HL-60/S4 treated with phorbol 12-myristate 13-acetate at 8.2 ng/mL for 4 days and 3 days (cell line): ENCODE data around the gene PRAF2.

Experiments used
- in situ Hi-C: fragments of 300-500 bp; cut with MboI; formaldehyde crosslinking; loops from 2 replicates; pipeline ENCODE4 v1.15.0; 2022; ENCODE audit warnings: low sequenced_read_pairs

Gene PRAF2

DNA sequence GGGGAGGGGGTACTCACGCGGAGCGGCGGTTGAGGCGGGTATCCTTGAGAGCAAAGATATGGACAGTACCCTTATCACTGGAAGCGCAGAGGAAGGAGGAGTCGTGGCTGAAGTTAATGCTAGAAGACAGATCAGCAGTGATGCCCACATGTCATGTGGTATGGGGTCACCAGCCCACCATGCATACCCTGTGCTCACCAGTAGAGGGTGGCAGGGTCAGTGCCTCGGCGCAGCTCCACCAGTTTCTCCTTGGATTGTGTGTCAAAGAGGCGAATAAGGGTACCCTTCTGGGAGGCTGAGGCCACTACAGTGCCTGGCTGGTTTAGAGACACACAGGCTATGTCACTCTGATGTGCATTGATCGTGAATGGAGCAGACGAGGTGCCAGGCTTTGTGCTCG lies 1.5 kb upstream of the PRAF2 start:
- in situ Hi-C loops: no loop called here

GRCh38 chrX:49072712-49073095 lies 1.1 kb downstream of the PRAF2 start:
- in situ Hi-C loops: no loop called here

DNA sequence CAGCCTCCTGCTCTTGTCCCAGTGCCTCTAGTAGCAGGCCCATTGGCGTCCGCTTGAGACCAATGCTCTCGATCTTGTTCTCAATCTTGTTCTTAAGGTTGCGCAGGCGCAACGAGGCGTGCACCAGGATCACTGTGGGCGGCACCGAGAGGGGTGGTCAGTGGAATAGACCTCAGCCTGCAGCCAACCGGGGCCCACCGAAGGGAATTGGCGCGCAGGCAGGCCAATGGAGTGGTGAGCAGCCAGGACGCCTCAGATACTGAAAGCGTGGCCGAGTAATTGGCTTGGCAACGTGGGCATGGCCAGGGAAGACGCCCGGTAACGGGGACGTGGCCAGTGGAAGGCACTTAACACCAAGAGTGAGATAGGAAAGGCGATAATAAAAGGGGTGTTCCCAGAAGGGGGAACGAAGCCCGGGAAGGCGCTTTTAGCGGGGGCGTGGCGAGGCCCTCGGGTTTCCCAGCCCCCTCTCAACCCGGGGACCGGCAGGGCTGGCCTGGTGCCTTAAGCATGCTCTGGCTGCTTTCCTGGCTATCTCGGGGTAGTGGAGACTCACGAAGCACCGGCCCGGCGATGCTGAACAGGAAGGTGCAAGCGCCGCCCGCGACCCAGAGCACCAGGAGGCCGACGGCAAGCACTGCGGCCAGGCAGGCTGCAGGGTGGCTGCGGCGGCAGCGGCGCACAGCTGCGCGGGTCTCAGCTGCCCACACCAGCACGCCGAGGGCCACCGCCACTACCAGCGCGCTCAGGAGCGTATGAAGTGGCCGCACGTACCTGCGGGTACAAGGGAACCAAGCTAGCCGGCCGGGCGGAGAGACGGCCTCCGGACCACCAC lies 1.7 kb downstream of the PRAF2 start:
- in situ Hi-C loops: no loop called here

GRCh38 chrX:49070988-49071387 lies 2.8 kb downstream of the PRAF2 start:
- in situ Hi-C loops: no loop called here

DNA sequence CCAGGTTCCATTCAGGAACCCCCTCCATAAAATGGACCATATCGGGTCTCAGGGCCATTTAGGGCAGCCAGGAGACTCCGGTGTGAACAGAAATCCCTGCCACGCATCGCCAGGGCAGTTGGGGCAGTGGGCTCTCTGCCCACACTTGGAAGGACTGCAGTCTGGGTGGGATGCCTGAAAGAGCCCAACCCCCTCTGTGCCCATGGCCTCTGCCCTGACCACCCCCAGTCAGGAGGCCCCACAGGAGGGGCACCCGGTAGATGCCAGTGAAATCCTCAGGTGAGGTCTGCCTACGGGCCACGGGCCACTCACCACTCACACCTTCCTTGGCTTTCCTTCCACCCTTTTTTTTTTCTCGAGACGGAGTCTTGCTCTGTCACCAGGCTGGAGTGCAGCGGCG lies 4.8 kb downstream of the PRAF2 start:
- in situ Hi-C loops: no loop called here

- in situ Hi-C loops: no loop called here
These were observed 6.3 kb downstream of the PRAF2 start for GRCh38 chrX:49067285-49068120.

DNA sequence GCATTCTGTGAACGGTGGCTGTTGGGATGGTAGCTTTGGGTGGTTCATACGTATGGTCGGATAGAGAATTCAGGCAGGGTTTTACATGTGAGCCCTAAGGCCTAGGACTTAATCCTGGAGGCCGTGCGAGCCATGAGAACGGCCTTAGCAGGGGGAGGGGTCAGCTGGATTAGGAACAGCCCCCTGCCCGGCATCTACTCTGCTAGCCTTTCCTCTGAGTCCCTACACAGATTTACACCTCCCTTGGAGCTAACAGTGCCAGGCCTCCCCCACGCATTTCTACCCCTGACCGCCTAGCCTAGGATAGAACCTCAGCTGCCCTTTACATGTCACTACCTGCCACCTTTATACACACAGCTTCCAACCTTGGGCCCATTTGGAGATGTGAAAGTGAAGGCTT lies 7.1 kb downstream of the PRAF2 start:
- in situ Hi-C loops: no loop called here

DNA sequence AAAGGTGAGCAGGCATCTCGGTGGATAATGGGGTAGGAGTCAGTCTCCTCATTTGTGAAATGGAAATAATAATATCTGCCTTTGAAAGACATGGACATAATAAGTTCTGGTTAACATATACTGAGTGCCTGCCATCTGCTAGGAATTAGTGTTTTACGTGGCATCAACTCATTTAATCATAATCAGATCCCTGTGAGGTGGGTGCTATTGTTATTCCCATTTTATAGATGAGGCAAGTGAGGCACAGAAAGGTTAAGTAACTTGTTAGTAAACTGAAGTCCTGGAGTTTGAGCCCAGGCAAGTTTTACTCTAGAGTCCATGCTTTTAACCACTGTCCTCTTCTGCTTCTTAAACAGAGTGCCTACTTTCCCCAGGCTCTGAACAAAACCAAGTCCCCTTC lies 7.5 kb downstream of the PRAF2 start:
- in situ Hi-C loops: no loop called here

DNA sequence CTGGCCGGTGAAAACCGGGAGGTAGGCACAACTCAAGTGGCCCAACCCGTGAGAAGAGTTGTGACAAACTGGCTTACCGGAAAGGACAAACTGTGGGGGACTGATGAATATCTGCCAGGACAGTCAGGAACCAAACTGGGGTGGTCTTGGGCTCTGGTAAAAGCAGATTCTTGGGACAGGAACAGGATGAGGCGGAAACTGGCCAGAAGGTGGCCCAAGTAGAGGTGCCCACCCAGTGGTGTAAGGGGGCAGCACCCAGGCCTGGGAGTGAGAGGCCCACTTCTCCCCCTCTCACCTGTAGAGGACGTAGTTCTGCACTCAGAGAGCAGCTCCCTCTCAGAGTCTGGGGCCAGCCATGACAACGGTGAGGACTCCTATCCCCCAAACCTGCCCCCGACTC lies 9.1 kb downstream of the PRAF2 start:
- in situ Hi-C loops: no loop called here

- in situ Hi-C loops: no loop called here
These were observed 9.5 kb downstream of the PRAF2 start for GRCh38 chrX:49064303-49064702.

DNA sequence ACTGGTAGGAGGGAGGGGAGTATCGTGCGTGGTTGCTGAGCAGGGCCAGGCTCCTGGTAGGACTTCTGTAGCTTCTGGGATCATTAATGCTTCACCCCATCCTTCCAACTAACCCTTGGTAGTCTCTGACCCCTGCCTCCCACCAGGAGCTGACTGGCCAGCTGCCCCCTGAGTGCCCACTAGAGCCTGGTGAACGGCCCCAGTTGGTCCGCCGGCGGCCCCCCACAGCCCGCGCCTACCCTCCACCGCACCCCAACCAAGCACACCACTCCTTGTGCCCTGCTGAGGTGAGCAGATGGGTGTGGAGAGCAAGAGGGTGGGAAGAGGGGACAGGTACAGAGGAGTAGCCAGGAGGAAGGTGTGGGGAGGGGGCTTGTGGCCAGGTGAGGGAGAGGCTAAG lies 10.1 kb downstream of the PRAF2 start:
- in situ Hi-C loops: no loop called here

DNA sequence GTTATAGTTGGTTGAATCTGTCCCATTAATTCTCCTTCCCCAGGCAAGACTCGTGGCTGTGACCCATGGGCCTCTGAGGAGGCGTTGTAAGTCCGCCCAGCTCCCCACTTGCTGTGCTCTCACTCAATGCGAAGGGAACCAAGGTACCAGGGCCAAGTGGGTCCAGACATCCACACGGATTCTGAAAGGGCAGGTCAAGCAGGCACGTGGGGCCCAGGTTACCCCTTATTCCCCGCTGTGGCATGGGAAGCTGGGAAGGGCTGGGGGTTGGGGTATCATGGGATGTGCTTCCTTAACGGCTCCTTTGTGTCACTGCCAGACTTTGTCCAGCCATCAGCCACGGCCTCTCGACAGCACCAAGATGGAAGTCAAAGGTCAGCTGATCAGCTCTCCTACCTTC lies 11.9 kb downstream of the PRAF2 start:
- in situ Hi-C loops: no loop called here

DNA sequence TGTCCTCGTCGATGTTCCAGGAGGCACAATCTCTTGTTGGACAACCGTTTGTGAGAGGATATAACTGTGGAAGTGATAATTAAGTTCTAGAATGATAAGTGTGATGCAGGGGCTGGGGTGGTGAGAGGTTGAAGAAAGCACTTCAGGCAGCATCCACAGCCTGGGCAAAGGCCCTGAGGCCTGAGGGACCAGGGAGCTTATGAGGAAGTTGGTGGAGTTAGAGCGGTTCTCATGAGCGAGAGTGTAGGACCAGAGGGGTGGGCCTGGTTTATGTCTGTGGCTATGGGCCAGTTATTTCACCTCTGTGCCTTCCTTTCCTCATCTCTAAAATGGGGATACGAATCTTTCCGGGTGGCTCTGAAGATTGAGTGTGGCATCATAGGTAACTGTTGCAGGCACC lies 12.3 kb downstream of the PRAF2 start:
- in situ Hi-C loops: no loop called here

GRCh38 chrX:49060914-49061313 lies 12.9 kb downstream of the PRAF2 start:
- in situ Hi-C loops: no loop called here

DNA sequence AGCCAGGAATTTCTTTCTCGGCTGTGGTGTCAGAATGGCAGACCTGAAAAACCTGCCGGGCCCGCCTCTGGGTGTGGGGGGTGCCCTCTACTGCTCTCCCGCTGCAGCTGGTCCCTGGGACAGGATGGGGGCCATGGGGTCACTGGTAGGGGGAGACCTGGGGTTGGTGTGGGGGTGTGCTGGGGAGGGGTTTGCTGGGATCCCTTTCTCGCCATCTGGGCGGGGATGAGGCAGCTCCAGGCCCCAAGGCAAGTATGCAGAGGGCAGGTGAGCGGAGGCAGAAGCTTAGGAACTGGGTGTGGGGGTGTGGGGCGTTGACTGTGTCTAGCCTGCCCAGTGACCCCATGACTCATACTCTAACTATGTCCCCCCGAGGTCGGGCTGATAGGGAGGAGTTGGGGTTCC lies 14.1 kb downstream of the PRAF2 start:
- in situ Hi-C loops: no loop called here

DNA sequence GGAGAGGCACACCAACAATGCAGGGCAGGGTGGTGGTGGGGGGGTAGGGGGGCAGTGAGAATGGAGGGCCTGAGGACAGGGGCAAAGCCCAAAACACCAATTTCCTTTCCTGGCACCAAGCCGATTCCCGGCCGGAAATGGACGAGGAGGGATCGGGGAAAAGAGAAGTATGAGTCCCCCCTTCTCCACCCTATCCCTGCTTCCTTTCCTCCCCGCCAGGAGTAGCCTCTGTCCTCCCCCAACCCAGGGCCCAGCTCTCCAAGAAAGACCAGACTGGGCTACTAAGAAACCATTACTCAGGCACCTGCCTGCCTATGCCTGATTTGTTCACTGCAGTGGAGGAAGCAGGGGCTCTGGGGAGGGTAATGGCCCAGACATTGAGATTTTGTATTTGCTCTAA lies 14.6 kb downstream of the PRAF2 start:
- in situ Hi-C loops: no loop called here

GRCh38 chrX:49058794-49059193 lies 15.0 kb downstream of the PRAF2 start, which contains the start of gene CCDC120:
Gene CCDC120, plus strand, starts transcription at chrX:49058999. Its CDS starts 3,043 bp downstream, at chrX:49062042.
- in situ Hi-C loops: no loop called here

DNA sequence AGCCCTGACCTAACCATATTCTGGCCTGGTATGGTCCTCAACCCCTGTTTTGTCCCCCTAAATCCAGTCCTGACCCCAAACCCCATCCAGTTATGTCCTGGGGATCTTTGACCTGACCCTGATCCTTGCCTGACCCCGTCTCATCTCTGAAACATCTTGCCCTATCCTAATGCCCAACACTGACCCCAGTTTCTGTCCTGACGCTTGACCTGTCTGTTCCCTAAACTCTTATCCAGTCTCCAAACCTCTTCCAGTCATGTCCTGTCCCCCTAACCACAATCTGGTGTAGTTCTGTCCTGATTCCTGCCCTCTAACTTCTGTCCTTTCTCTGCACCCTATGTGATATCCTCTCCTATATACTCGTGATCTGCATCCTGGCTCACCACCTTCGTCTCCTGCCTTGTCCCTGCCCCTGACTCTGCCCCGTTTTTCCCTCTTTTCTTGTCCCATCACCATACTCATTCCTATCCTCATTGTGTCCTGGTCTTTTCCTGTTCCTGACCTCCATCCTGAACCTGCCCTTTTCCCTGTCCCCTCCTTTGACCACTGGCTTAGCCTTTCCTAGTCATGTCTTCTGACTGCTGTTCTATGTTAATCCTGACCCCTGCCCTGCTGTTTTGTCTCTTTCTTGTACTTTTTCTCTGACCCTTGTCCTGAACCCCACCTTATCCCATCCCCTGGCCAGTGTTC lies 19.6 kb downstream of the PRAF2 start:
- in situ Hi-C loops: no loop called here

DNA sequence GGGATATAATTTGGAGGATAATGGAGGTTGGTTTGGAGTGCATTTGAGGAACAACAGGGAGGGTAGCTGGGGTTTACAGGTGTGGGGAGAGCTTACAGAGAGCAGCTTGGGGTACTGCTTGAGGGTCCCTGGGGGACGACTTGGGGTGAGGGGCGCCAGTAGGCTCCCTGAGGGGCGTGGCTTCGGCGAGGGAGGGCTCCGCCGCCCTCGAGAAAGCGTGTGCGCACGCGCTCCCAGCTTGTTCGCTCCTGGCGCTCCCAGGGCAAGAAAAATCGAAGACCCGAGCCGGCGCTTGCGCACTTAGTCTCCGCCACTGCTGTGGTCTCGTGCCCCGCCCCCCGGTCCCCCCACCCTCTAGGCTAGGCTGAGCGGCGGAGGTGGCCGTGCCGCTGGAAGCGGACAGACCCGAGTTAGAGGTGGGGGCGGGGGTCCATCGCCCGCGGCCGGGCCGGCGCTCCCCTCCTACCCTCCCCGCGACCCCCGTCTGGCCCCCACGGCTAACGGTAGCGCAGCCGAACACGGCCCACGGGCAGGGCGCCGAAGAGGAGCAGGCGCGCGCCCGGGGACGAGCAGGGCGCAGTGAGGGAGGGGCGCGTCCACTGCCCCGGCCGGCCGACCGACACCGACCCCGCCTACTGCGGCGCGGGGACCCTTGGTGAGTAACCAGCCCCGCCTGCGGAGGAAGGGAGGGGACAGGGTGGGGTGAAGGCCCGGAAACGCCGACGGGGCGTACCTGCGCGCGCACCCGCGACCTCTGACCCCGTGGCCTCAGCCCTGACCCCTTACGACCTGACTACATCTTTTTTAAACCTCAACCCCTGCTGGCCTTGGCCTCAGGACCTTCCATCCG lies 20.4 kb downstream of the PRAF2 start:
- in situ Hi-C loops: no loop called here

GRCh38 chrX:49043987-49044281 lies 29.9 kb downstream of the PRAF2 start:
- in situ Hi-C loops: no loop called here
